CD4-positive, alpha-beta T cell treated with Interleukin-17A for 4 hours (primary cell): ENCODE measurements around the gene LDHA.
A peak's percentile ranks its signal among the peaks of the same experiment; 100 is the strongest.
"Not testable (repeated sequence)": the region's sequence is repeated elsewhere in the genome, so short reads cannot be mapped to it uniquely, and the experiment has no call there.

Experiments used
- DNase-seq: peaks from one replicate; pipeline ENCODE4 v3.0.0-alpha.2; 2020; ENCODE audit warnings: mixed read lengths

LDHA gene

GRCh38 chr11:18394928-18395734 lies 768 bp downstream of the LDHA start:
- DNase-seq = peak; percentile 47

- peak; percentile 96 for DNase-seq
These were observed 1.6 kb downstream of the LDHA start for GRCh38 chr11:18395735-18396504.

- DNase-seq = no peak
These were observed 3.6 kb downstream of the LDHA start for GRCh38 chr11:18397921-18398320.

- DNase-seq = not testable (repeated sequence)
These were observed 6.7 kb downstream of the LDHA start for GRCh38 chr11:18401077-18401476.

- no peak for DNase-seq
These were observed 9.7 kb downstream of the LDHA start for GRCh38 chr11:18404062-18404461.

- DNase-seq = not testable (repeated sequence)
These were observed 13.0 kb downstream of the LDHA start for GRCh38 chr11:18407400-18407799.

- no peak for DNase-seq
These were observed 14.4 kb downstream of the LDHA start for GRCh38 chr11:18408558-18409291.

GRCh38 chr11:18416459-18416858 lies 22.1 kb downstream of the LDHA start:
- no peak for DNase-seq

GRCh38 chr11:18419040-18419439 lies 24.7 kb downstream of the LDHA start:
- no peak for DNase-seq

GRCh38 chr11:18420067-18420466 lies 25.7 kb downstream of the LDHA start:
- no peak for DNase-seq

- DNase-seq = no peak
These were observed 32.9 kb downstream of the LDHA start for GRCh38 chr11:18427240-18427639.

GRCh38 chr11:18429332-18429731 lies 35.0 kb downstream of the LDHA start:
- DNase-seq = no peak

GRCh38 chr11:18438691-18439090 lies 44.3 kb downstream of the LDHA start:
- DNase-seq = no peak

GRCh38 chr11:18449251-18449650 lies 54.9 kb downstream of the LDHA start:
- no peak for DNase-seq

GRCh38 chr11:18452927-18453326 lies 58.6 kb downstream of the LDHA start:
- no peak for DNase-seq

GRCh38 chr11:18455686-18456372 lies 61.5 kb downstream of the LDHA start, which contains the start of gene LDHAL6A:
LDHAL6A (plus strand) TSS chr11:18455856; CDS start chr11:18456681, 825 bp downstream.
- DNase-seq = no peak

- no peak for DNase-seq
These were observed 63.1 kb downstream of the LDHA start for GRCh38 chr11:18457450-18457849.
